ENCODE data around the gene LCE3B.

Gene LCE3B

GRCh38 chr1:152656459-152656858 lies 42.8 kb downstream of the LCE3B start:
- DNase-seq: no peak
- intact Hi-C loops (cut with DNase I): no loop called here

- no peak for DNase-seq
- intact Hi-C loops (cut with DNase I): no loop called here
Measured at GRCh38 chr1:152657677-152658076, 44.1 kb downstream of the LCE3B start.

GRCh38 chr1:152658649-152659048 lies 45.0 kb downstream of the LCE3B start:
- intact Hi-C loops (cut with DNase I): no loop called here
- no peak for DNase-seq

GRCh38 chr1:152663098-152663497 lies 49.5 kb downstream of the LCE3B start, which contains the start of gene LCE2D:
LCE2D (plus strand) TSS chr1:152663380; CDS start chr1:152664106, 726 bp downstream.
- intact Hi-C loops (cut with DNase I): no loop called here
- DNase-seq: no peak
